Adrenal gland (tissue), 5 donors: ENCODE data around the gene FBXL17.

Experiments
- CTCF ChIP-seq, 6 experiments: fragments of 450-650 bp in 4 of 6; fragments of 200-600 bp in 2 of 6; sonication (generic) in 1 of 6; IDR thresholded peaks; 1 replicate in 5 of 6; 2 replicates in 1 of 6; pipeline versions ENCODE4 v1.5.1 to v1.8.0; 2016 to 2021; ENCODE audit warnings: antibody characterized with exemption in 6 of 6, mild to moderate bottlenecking in 2 of 6, moderate library complexity in 1 of 6
- POLR2A ChIP-seq, 2 donors: fragments of 450-650 bp; IDR thresholded peaks; one replicate each; pipeline ENCODE4 v1.6.1; 2017; ENCODE audit warnings: antibody characterized with exemption in 2 of 2, mild to moderate bottlenecking in 2 of 2, moderate library complexity in 1 of 2
- donor health status: DM: no; HTN: no; CAD: no.

- TF ChIP-seq POLR2A (IDR thresholded peaks at IDR 0.05) (no peak), CTCF (IDR thresholded peaks at IDR 0.05) (no peak)
Measured at GRCh38 chr5:108387758-108388157, 5.9 kb upstream of the FBXL17 start.
